Astrocyte (in vitro differentiated cells and primary cell): ENCODE measurements around the gene PIM3.
A peak's percentile ranks its signal among the peaks of the same experiment; 100 is the strongest.

Source experiments
- EZH2 ChIP-seq: IDR thresholded peaks from 2 replicates; pipeline ENCODE4 v1.6.1; 2012; ENCODE audit warnings: mild to moderate bottlenecking, low read length, inconsistent platforms; ENCODE audit not compliant: insufficient read depth
- TF ChIP-seq, protein P1 (sequence below): IDR thresholded peaks from 2 replicates; pipeline ENCODE4 v1.5.1; 2011; ENCODE audit warnings: low read depth, mild to moderate bottlenecking, inconsistent platforms, low read length, moderate library complexity; ENCODE audit not compliant: insufficient read depth

DNA sequence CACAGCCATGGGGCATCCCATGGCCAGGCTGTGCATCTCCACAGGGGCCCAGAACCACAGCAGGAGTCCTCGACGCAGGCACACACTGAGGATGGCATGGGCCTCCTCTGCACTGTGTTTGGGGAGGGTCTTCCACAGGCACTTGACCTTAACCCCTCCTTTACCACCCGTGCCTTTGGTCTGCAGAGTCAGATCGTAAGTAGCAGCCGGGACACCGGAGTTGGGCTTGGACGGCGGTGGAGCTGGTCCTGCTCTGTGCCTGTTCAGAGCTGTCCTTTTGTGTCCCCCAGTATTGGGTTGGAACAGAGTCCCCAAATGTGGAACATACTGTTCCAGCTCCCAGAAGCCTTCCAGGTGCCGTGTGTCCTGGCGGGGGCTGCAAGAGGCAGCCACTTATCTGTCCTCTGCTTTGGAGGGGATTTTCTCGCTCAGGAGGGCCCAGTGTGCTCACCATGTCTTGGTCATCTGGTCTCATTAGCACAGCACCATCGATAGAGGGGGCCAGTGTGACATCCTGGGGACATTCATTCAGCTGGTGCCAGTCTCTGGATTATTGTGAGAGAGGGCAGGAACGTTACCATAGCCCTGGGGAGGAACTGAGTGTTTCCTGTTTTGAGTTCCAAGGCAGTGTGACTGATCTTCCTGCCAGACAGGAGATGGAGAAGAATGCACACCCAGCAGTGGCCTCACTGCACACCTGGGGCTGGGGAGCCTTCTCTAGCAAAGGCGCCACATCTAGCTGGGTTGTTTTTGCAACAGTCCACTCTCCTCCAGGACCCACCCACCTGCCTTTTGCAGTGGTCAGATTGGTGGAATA, 29.8 kb upstream of the PIM3 start:
- TF ChIP-seq, protein P1, sequence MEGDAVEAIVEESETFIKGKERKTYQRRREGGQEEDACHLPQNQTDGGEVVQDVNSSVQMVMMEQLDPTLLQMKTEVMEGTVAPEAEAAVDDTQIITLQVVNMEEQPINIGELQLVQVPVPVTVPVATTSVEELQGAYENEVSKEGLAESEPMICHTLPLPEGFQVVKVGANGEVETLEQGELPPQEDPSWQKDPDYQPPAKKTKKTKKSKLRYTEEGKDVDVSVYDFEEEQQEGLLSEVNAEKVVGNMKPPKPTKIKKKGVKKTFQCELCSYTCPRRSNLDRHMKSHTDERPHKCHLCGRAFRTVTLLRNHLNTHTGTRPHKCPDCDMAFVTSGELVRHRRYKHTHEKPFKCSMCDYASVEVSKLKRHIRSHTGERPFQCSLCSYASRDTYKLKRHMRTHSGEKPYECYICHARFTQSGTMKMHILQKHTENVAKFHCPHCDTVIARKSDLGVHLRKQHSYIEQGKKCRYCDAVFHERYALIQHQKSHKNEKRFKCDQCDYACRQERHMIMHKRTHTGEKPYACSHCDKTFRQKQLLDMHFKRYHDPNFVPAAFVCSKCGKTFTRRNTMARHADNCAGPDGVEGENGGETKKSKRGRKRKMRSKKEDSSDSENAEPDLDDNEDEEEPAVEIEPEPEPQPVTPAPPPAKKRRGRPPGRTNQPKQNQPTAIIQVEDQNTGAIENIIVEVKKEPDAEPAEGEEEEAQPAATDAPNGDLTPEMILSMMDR, result peak; percentile 33
- TF ChIP-seq EZH2, result no peak
